SK-N-SH (cell line): Measurements from ENCODE around the gene PPP4R3A.
"Not testable (repeated sequence)": the region's sequence is repeated elsewhere in the genome, so short reads cannot be mapped to it uniquely, and the experiment has no call there.

ENCODE experiments used
- CHD2 ChIP-seq: fragments of 150-350 bp; IDR thresholded peaks from 2 replicates; pipeline ENCODE4 v1.6.1; 2018; ENCODE audit warnings: low read length; ENCODE audit not compliant: partially characterized antibody
- EP300 ChIP-seq, 2 experiments: IDR thresholded peaks; 2 replicates each; pipeline versions ENCODE4 v1.4.0 to v1.6.1; 2012; ENCODE audit warnings: borderline replicate concordance in 1 of 2, low read depth in 1 of 2, low read length in 1 of 2
- EZH2phosphoT487 ChIP-seq: fragments of 200-600 bp; sonication (generic); IDR thresholded peaks from 2 replicates; pipeline ENCODE4 v1.6.1; 2017; ENCODE audit warnings: low read depth, mixed run types, mild to moderate bottlenecking, antibody characterized with exemption, moderate library complexity, borderline replicate concordance
- FOSL2 ChIP-seq: IDR thresholded peaks from 2 replicates; pipeline ENCODE4 v1.4.0; 2012; ENCODE audit warnings: low read depth, mild to moderate bottlenecking, moderate library complexity, borderline replicate concordance
- FOXM1 ChIP-seq: IDR thresholded peaks from 2 replicates; pipeline ENCODE4 v1.4.0; 2012; ENCODE audit warnings: low read depth, mild to moderate bottlenecking
- GABPA ChIP-seq: IDR thresholded peaks from 2 replicates; pipeline ENCODE4 v1.4.0; 2012; ENCODE audit warnings: low read depth, mild to moderate bottlenecking
- GATA2 ChIP-seq: sonication (generic); formaldehyde crosslinking; IDR thresholded peaks from 2 replicates; pipeline ENCODE4 v1.5.0; 2020; ENCODE audit warnings: mild to moderate bottlenecking, missing genetic modification reagents
- NRF1 ChIP-seq: IDR thresholded peaks from 2 replicates; pipeline ENCODE4 v1.6.1; 2012; ENCODE audit warnings: low read depth, mild to moderate bottlenecking, low read length
- POLR2AphosphoS5 ChIP-seq: IDR thresholded peaks from 2 replicates; pipeline ENCODE4 v1.6.1; 2012; ENCODE audit warnings: low read depth, low read length
- RXRA ChIP-seq: IDR thresholded peaks from 2 replicates; pipeline ENCODE4 v1.4.0; 2012; ENCODE audit warnings: low read depth, mild to moderate bottlenecking, borderline replicate concordance
- SIN3A ChIP-seq: IDR thresholded peaks from 2 replicates; pipeline ENCODE4 v1.6.1; 2012; ENCODE audit warnings: low read depth, mild to moderate bottlenecking, low read length, moderate library complexity, borderline replicate concordance
- TF ChIP-seq, protein P1 (sequence below): fragments of 200-600 bp; sonication (generic); IDR thresholded peaks from 2 replicates; pipeline ENCODE4 v1.6.1; 2017; ENCODE audit warnings: antibody characterized with exemption, mild to moderate bottlenecking, moderate library complexity
- TF ChIP-seq, protein P2 (sequence below): IDR thresholded peaks from 2 replicates; pipeline ENCODE4 v1.4.0; 2012; ENCODE audit warnings: low read depth, borderline replicate concordance
- TF ChIP-seq, protein P3 (sequence below): IDR thresholded peaks from 2 replicates; pipeline ENCODE4 v1.6.1; 2012; ENCODE audit warnings: mild to moderate bottlenecking, low read depth, low read length, moderate library complexity

DNA sequence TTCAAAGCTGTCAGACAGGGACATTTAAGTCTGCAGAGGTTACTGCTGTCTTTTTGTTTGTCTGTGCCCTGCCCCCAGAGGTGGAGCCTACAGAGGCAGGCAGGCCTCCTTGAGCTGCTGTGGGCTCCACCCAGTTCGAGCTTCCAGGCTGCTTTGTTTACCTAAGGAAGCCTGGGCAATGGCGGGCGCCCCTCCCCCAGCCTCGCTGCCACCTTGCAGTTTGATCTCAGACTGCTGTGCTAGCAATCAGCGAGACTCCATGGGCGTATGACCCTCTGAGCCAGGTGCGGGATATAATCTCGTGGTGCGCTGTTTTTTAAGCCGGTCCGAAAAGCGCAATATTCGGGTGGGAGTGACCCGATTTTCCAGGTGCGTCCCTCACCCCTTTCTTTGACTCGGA lies 73.8 kb downstream of the PPP4R3A start:
- TF ChIP-seq, protein P1, sequence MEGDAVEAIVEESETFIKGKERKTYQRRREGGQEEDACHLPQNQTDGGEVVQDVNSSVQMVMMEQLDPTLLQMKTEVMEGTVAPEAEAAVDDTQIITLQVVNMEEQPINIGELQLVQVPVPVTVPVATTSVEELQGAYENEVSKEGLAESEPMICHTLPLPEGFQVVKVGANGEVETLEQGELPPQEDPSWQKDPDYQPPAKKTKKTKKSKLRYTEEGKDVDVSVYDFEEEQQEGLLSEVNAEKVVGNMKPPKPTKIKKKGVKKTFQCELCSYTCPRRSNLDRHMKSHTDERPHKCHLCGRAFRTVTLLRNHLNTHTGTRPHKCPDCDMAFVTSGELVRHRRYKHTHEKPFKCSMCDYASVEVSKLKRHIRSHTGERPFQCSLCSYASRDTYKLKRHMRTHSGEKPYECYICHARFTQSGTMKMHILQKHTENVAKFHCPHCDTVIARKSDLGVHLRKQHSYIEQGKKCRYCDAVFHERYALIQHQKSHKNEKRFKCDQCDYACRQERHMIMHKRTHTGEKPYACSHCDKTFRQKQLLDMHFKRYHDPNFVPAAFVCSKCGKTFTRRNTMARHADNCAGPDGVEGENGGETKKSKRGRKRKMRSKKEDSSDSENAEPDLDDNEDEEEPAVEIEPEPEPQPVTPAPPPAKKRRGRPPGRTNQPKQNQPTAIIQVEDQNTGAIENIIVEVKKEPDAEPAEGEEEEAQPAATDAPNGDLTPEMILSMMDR = not testable (repeated sequence)
- TF ChIP-seq SIN3A; EZH2phosphoT487; CHD2; EP300 (IDR thresholded peaks at IDR 0.05; ENCODE audit: borderline replicate concordance in 1 of 2, low read depth in 1 of 2, low read length in 1 of 2); FOSL2; POLR2AphosphoS5; GATA2 (CRISPR knock-in tag); NRF1; RXRA; FOXM1; GABPA: not testable (repeated sequence)
- TF ChIP-seq, protein P2, sequence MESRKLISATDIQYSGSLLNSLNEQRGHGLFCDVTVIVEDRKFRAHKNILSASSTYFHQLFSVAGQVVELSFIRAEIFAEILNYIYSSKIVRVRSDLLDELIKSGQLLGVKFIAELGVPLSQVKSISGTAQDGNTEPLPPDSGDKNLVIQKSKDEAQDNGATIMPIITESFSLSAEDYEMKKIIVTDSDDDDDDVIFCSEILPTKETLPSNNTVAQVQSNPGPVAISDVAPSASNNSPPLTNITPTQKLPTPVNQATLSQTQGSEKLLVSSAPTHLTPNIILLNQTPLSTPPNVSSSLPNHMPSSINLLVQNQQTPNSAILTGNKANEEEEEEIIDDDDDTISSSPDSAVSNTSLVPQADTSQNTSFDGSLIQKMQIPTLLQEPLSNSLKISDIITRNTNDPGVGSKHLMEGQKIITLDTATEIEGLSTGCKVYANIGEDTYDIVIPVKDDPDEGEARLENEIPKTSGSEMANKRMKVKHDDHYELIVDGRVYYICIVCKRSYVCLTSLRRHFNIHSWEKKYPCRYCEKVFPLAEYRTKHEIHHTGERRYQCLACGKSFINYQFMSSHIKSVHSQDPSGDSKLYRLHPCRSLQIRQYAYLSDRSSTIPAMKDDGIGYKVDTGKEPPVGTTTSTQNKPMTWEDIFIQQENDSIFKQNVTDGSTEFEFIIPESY = not testable (repeated sequence)
- TF ChIP-seq, protein P3, sequence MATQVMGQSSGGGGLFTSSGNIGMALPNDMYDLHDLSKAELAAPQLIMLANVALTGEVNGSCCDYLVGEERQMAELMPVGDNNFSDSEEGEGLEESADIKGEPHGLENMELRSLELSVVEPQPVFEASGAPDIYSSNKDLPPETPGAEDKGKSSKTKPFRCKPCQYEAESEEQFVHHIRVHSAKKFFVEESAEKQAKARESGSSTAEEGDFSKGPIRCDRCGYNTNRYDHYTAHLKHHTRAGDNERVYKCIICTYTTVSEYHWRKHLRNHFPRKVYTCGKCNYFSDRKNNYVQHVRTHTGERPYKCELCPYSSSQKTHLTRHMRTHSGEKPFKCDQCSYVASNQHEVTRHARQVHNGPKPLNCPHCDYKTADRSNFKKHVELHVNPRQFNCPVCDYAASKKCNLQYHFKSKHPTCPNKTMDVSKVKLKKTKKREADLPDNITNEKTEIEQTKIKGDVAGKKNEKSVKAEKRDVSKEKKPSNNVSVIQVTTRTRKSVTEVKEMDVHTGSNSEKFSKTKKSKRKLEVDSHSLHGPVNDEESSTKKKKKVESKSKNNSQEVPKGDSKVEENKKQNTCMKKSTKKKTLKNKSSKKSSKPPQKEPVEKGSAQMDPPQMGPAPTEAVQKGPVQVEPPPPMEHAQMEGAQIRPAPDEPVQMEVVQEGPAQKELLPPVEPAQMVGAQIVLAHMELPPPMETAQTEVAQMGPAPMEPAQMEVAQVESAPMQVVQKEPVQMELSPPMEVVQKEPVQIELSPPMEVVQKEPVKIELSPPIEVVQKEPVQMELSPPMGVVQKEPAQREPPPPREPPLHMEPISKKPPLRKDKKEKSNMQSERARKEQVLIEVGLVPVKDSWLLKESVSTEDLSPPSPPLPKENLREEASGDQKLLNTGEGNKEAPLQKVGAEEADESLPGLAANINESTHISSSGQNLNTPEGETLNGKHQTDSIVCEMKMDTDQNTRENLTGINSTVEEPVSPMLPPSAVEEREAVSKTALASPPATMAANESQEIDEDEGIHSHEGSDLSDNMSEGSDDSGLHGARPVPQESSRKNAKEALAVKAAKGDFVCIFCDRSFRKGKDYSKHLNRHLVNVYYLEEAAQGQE = not testable (repeated sequence)
